ENCODE data around the gene DSP.

- TF ChIP-seq, protein P1, sequence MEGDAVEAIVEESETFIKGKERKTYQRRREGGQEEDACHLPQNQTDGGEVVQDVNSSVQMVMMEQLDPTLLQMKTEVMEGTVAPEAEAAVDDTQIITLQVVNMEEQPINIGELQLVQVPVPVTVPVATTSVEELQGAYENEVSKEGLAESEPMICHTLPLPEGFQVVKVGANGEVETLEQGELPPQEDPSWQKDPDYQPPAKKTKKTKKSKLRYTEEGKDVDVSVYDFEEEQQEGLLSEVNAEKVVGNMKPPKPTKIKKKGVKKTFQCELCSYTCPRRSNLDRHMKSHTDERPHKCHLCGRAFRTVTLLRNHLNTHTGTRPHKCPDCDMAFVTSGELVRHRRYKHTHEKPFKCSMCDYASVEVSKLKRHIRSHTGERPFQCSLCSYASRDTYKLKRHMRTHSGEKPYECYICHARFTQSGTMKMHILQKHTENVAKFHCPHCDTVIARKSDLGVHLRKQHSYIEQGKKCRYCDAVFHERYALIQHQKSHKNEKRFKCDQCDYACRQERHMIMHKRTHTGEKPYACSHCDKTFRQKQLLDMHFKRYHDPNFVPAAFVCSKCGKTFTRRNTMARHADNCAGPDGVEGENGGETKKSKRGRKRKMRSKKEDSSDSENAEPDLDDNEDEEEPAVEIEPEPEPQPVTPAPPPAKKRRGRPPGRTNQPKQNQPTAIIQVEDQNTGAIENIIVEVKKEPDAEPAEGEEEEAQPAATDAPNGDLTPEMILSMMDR (IDR thresholded peaks at IDR 0.05; ENCODE audit: low read depth, low read length, missing input control), result no peak
- TF ChIP-seq, protein P2, sequence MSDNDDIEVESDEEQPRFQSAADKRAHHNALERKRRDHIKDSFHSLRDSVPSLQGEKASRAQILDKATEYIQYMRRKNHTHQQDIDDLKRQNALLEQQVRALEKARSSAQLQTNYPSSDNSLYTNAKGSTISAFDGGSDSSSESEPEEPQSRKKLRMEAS (IDR thresholded peaks at IDR 0.05), result no peak
- no peak for TF ChIP-seq TAF1 (conservative IDR thresholded peaks at IDR 0.05)
- no peak for TF ChIP-seq SP1 (IDR thresholded peaks at IDR 0.05)
- no peak for TF ChIP-seq EGR1 (IDR thresholded peaks at IDR 0.05; ENCODE audit: low read depth in 2 of 2)
- TF ChIP-seq, protein P3, sequence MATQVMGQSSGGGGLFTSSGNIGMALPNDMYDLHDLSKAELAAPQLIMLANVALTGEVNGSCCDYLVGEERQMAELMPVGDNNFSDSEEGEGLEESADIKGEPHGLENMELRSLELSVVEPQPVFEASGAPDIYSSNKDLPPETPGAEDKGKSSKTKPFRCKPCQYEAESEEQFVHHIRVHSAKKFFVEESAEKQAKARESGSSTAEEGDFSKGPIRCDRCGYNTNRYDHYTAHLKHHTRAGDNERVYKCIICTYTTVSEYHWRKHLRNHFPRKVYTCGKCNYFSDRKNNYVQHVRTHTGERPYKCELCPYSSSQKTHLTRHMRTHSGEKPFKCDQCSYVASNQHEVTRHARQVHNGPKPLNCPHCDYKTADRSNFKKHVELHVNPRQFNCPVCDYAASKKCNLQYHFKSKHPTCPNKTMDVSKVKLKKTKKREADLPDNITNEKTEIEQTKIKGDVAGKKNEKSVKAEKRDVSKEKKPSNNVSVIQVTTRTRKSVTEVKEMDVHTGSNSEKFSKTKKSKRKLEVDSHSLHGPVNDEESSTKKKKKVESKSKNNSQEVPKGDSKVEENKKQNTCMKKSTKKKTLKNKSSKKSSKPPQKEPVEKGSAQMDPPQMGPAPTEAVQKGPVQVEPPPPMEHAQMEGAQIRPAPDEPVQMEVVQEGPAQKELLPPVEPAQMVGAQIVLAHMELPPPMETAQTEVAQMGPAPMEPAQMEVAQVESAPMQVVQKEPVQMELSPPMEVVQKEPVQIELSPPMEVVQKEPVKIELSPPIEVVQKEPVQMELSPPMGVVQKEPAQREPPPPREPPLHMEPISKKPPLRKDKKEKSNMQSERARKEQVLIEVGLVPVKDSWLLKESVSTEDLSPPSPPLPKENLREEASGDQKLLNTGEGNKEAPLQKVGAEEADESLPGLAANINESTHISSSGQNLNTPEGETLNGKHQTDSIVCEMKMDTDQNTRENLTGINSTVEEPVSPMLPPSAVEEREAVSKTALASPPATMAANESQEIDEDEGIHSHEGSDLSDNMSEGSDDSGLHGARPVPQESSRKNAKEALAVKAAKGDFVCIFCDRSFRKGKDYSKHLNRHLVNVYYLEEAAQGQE (IDR thresholded peaks at IDR 0.05), result no peak
- TF ChIP-seq RXRA (IDR thresholded peaks at IDR 0.05), result no peak
Observed at GRCh38 chr6:7557652-7558051, 16.2 kb downstream of the DSP start.

Measured in liver (tissue), 3 donors.